Stimulated activated CD4-positive, alpha-beta T cell treated with anti-CD3 and anti-CD28 coated beads, Interleukin-15, amount 100 ng/mL, for 24 hours (primary cell): ENCODE data around the gene CKS1B.
A peak's percentile ranks its signal among the peaks of the same experiment; 100 is the strongest.

Experiments used
- DNase-seq: peaks from one replicate; pipeline ENCODE4 v3.0.0-alpha.2; 2020

Gene CKS1B

GRCh38 chr1:155016231-155016831, 41.9 kb downstream of the CKS1B start:
- DNase-seq: peak; percentile 36

- DNase-seq: peak; percentile 95
Measured at GRCh38 chr1:155017041-155017945, 42.8 kb downstream of the CKS1B start.

- peak; percentile 24 for DNase-seq
Measured at GRCh38 chr1:155017946-155018316, 43.5 kb downstream of the CKS1B start.

- DNase-seq: no peak
Measured at GRCh38 chr1:155018617-155019348, 44.3 kb downstream of the CKS1B start.

GRCh38 chr1:155019377-155020245, 45.1 kb downstream of the CKS1B start:
- no peak for DNase-seq

GRCh38 chr1:155022136-155022926, 47.9 kb downstream of the CKS1B start:
- DNase-seq: no peak

DNA sequence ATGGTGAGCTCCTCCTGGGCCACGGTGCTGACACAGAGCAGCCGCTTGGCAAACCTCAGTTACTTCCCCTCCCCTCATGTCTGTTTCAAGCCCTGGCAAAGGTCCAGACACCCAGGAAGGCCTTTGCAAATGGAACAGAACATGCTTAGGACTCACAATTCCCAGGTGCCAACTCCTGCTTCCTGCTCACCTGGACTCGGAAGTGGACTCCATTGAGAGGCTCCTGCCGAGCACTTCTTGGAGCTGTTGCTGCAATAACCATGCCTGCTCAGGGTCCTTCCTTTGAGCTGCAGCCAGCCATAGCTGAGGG, 48.4 kb downstream of the CKS1B start:
- no peak for DNase-seq

GRCh38 chr1:155023627-155024026, 49.1 kb downstream of the CKS1B start:
- DNase-seq: no peak

DNA sequence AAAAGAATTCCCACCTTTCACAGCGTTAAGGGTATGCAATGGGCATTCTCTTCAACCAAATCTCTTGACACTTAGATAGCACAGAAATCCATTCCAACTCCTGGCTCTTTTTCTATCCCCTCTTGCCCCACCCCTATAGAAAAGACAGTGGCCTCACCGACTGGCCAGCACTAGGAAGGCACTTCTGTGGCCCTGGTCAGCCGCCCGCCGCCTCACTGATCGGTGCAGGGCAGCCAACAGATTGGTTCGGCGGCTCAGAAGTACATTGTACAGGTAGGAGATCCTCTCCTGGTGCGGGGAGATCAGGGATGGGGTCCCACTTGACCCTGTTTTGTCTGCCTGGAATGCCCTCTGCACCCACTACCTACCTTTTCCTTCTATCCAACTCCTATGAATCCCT, 49.8 kb downstream of the CKS1B start:
- no peak for DNase-seq

DNA sequence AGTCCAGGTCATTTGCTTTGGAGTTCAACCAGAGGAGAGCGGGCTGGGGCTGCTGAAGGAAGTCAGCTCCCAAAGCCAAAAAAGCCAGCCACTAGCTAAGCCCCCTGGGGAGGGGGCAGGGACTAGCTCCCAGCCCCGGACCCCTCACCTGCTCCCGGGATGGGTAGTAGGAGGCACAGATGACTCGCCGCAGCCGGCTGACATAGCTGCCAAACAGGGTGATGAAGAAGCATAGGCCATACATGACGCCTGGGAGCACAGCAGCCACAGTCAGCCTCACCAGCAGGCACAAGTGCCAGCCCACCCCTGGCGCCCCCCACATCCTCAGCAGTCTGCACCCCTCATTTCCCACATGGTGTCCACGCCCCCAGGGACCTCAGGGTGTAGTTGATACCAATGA, 51.7 kb downstream of the CKS1B start:
- DNase-seq: no peak

GRCh38 chr1:155026588-155026987, 52.1 kb downstream of the CKS1B start:
- no peak for DNase-seq
